HG03039 (cell line): ENCODE data around the gene RGS4.
"Not testable (repeated sequence)": the region's sequence is repeated elsewhere in the genome, so short reads cannot be mapped to it uniquely, and the experiment has no call there.

Source experiments
- ATAC-seq: cut with Tn5 transposase; IDR thresholded peaks from one replicate; pipeline ENCODE4 v1.9.1; 2021; ENCODE audit warnings: mild to moderate bottlenecking, moderate library complexity; ENCODE audit not compliant: unreplicated experiment

RGS4 gene

GRCh38 chr1:163066686-163067085, 2.5 kb upstream of the RGS4 start:
- ATAC-seq: no peak

DNA sequence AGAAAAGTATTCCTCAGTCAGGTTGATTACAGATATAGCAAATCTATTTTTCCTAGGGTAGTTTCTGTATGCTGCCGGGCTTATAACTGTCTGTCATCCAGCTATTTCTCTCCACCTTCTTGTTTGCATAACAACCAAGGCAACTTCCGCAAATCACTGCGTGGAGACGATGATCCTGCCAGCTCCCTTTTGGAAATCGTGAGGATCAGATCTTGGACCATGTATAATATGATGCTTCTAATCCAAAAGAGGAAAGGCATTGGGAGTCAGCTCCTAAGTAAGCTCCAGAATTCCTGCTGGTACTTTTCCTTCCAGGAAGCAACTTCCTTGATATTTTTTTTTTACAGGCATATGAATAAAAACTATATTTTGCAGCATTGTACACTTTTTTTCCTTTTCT, 445 bp upstream of the RGS4 start:
- no peak for ATAC-seq

DNA sequence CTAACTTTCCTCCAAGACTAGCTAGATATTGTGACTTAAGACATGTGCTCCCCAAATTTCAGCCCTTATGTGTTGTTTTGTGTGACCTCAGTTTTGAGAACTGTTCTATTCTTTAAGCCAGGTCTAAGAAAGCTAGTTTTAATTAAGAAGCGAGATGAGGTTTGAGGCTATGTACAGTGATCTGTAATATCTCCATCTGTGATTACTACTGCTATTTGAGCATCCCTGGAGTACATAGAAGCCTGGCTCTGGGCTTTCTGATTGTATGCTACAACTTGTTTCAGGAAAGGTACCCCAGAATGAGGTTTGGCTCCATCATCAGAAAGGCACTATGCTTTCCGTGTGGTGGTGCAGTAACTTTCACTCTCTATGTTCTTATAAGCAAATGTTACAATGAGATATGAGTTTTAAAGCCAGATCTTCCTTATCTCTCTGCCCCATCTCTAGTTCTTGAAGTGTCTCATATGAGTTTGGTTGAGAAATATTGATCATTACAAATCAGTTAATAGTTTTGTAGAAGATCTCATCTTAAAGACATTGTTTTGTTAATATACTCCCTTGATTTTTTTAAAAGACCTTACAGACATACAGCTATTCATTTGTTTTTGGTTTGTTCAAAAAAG, 605 bp downstream of the RGS4 start:
- ATAC-seq: no peak

GRCh38 chr1:163071405-163072255, 2.5 kb downstream of the RGS4 start:
- ATAC-seq: no peak

GRCh38 chr1:163072658-163073057, 3.5 kb downstream of the RGS4 start:
- no peak for ATAC-seq

GRCh38 chr1:163074004-163074403, 4.8 kb downstream of the RGS4 start:
- no peak for ATAC-seq

GRCh38 chr1:163074716-163075284, 5.6 kb downstream of the RGS4 start:
- ATAC-seq: no peak

DNA sequence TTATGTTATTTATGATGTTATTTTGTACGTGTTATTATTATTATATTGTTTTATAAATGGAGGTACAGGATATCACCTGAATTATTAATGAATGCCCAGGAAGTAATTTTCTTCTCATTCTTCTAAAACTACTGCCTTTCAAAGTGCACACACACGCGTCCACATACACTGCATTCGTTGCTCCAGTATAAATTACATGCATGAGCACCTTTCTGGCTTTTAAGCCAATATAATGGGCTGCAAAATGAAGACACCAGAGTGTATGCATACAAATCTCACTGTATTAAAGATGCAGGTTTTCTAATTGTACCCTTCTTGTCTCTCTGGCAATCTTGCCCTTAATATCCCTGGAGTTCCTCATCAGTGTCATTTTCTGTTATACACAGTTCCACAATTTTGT, 6.9 kb downstream of the RGS4 start:
- ATAC-seq: no peak

GRCh38 chr1:163076446-163076845, 7.3 kb downstream of the RGS4 start:
- no peak for ATAC-seq

DNA sequence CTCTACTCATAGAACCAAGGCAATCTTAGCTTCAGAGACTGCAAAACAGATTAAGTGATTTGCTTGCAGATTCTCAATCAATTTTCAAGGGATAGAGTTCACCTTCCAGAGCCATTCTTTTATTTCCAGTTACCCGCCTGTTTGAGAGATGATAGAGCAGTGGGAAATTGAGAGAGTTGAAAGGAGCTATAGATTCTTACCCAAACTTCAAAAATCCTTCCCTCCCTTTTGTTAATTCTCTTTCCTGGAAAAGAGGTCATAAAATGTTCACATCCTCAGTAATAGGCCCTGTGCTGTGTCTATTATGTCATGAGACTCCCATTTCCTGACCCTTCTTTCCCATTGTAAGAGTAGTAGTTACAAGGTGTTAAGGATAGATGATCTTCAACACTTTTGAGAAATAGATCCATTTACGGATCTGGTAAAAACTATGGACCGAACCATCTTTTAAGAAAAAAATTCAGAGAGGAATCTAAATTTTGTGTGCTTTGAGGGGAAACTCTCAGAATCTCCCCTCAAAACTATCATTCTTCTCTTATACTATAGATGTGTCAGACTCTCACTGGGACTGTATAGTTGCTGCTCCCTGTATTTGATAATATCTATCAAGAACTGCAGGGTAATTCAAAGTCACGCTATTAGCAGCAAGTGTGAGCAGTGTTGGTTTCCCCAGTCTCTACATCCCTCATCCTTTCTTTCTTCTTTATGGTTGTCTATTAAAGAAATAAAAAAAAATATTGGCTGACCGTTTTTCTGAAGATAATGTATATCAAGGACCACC, 8.0 kb downstream of the RGS4 start:
- no peak for ATAC-seq

- no peak for ATAC-seq
Observed at GRCh38 chr1:163082971-163083370, 13.8 kb downstream of the RGS4 start.

- ATAC-seq: no peak
Observed at GRCh38 chr1:163083690-163084089, 14.5 kb downstream of the RGS4 start.

DNA sequence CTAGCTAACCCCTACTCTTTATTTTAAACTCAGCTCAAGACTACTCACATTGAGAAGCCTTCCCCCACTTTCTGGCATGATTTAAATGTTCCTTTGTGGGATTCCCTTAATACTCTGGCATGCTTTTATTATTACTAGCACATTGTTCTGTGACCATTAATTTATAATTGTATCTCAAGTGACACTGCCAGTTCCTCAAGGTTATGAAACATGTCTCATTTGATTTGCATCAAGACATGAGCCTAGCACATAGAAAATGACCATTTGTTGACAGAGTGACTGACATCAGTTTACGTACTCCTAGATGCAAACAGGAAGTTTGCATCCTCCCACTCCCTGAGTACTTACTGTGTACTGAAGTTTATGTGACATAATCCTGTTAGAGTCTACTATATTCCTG, 15.2 kb downstream of the RGS4 start:
- ATAC-seq: no peak

- no peak for ATAC-seq
Observed at GRCh38 chr1:163085041-163085903, 16.1 kb downstream of the RGS4 start.

- ATAC-seq: no peak
Observed at GRCh38 chr1:163085904-163086268, 16.7 kb downstream of the RGS4 start.

GRCh38 chr1:163089117-163089516, 20.0 kb downstream of the RGS4 start:
- ATAC-seq: not testable (repeated sequence)

DNA sequence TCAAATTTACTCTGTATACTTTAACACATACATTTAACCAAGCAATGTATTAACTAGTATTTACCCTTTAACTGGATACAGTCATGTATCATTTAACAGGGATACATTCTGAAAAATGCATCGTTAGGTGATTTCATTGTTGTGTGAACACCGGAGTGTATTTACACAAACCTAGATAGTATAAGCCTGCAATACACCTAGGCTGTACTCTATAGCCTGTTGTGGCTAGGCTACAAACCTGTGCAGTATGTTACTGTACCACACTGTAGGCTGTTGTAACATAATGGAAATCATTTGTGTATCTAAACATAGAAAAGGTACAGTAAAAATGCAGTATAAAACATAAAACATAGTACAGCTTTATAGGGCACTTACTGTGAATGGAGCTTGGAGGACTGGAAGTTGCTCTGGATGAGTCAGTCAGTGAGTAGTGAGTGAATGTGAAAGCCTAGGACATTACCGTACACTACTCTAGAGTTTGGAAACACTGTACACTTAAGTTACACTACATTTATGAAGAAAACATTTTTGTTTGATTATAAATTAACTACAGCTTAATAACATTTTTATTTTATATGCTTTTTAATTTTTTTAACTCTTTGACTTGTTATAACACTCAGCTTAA, 21.3 kb downstream of the RGS4 start:
- no peak for ATAC-seq

- no peak for ATAC-seq
Observed at GRCh38 chr1:163093169-163093568, 24.0 kb downstream of the RGS4 start.

GRCh38 chr1:163093579-163093978, 24.4 kb downstream of the RGS4 start:
- no peak for ATAC-seq

DNA sequence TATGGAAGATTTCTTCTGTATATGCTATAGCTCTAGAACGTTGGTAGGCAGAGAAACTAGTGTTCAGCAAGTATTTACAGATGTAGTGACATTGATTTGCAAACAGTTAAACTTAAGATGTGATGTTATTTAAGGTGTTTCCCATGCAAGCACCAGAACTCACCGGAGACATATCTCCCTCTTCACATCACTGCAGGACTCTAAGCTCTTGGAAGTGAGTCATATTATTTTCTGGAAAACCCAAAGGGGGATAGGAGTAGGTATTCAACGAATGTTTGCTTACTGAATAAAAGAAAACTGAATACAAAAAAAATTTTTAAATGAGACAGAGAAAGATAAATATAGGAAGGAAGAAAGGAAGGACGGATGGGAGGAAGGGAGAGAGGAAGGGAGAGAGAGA, 25.0 kb downstream of the RGS4 start:
- no peak for ATAC-seq
